Measurements from ENCODE around the gene PLA2G4D.

- TF ChIP-seq CTCF (IDR thresholded peaks at IDR 0.05; ENCODE audit: low read depth, low read length, poor library complexity, severe bottlenecking) (no peak), EZH2phosphoT487 (IDR thresholded peaks at IDR 0.05; ENCODE audit: borderline replicate concordance, low read length) (no peak)
Measured at GRCh38 chr15:42104095-42104891, 9.9 kb upstream of the PLA2G4D start.
